CD14-positive monocyte (primary cell): ENCODE data around the gene DMWD. TPM values are rescaled to one million over a fixed set of nuclear protein-coding genes. Genes with fewer than 3 reads are reported as not detected.

Experiments
- polyA plus RNA-seq, 3 donors: library from polyadenylated mRNA; depleted of rRNA in 1 of 3; unstranded in 2 of 3; stranded (reverse) in 1 of 3; fragments of 300-500 nt in 2 of 3; fragments of >200 nt in 1 of 3; fragmentation: Illumina TruSeq in 2 of 3; gene quantifications; 1 replicate in 2 of 3; 2 replicates in 1 of 3; pipeline ENCODE4 v1.2.3, GENCODE V29; 2012 to 2021

The DMWD gene
- polyA plus RNA-seq, 3 donors = 1.5 to 3.4 (median 2.4) TPM

Other genes starting within 250 kb of the DMWD start
- 1 to 10 TPM; 4.4 to 6.9 (median 5.6) TPM for gene OPA3, start 208.0 kb downstream of the DMWD start, polyA plus RNA-seq
- not detected for gene GPR4, start 190.6 kb downstream of the DMWD start, polyA plus RNA-seq
- 10 to 100 TPM; 10.3 to 50.8 (median 11.9) TPM for gene EML2, start 153.4 kb downstream of the DMWD start, polyA plus RNA-seq
- gene GIPR, start 124.6 kb downstream of the DMWD start, polyA plus RNA-seq = not detected
- gene SNRPD2, start 100.9 kb downstream of the DMWD start, polyA plus RNA-seq = 100 to 1,000 TPM; 251 to 516 (median 491) TPM
- gene QPCTL, start 100.2 kb downstream of the DMWD start, polyA plus RNA-seq = 1 to 10 TPM in 1 of 3 donors, under 1 TPM in 2; 0.46 to 3.0 (median 0.90) TPM
- 1 to 10 TPM; 3.8 to 6.8 (median 5.5) TPM for gene FBXO46, start 61.9 kb downstream of the DMWD start, polyA plus RNA-seq
- gene MEIOSIN, start 59.4 kb downstream of the DMWD start, polyA plus RNA-seq = not detected
- under 1 TPM in 1 of 3 donors, not detected in 2; 0.04 TPM for gene SIX5, start 23.6 kb downstream of the DMWD start, polyA plus RNA-seq
- 1 to 10 TPM in 1 of 3 donors, under 1 TPM in 1, not detected in 1; 0.17 to 3.8 TPM for gene DMPK, start 10.4 kb downstream of the DMWD start, polyA plus RNA-seq
- not detected for gene RSPH6A, start 22.5 kb upstream of the DMWD start, polyA plus RNA-seq
- 10 to 100 TPM in 2 of 3 donors, 1 to 10 TPM in 1; 5.6 to 96.1 (median 15.7) TPM for gene SYMPK, start 70.3 kb upstream of the DMWD start, polyA plus RNA-seq
- gene FOXA3, start 71.5 kb upstream of the DMWD start, polyA plus RNA-seq = not detected
- gene IRF2BP1, start 93.3 kb upstream of the DMWD start, polyA plus RNA-seq = 1 to 10 TPM; 2.0 to 3.9 (median 2.1) TPM
- 1 to 10 TPM in 1 of 3 donors, under 1 TPM in 2; 0.08 to 5.9 (median 0.39) TPM for gene MYPOP, start 109.8 kb upstream of the DMWD start, polyA plus RNA-seq
- gene NANOS2, start 121.9 kb upstream of the DMWD start, polyA plus RNA-seq = not detected
- gene NOVA2, start 181.0 kb upstream of the DMWD start, polyA plus RNA-seq = not detected
- gene CCDC61, start 202.6 kb upstream of the DMWD start, polyA plus RNA-seq = 1 to 10 TPM; 4.3 to 8.8 (median 6.1) TPM
- under 1 TPM; 0.36 to 0.39 (median 0.37) TPM for gene PGLYRP1, start 230.2 kb upstream of the DMWD start, polyA plus RNA-seq
- gene IGFL4, start 248.2 kb upstream of the DMWD start, polyA plus RNA-seq = not detected